Stimulated activated CD8-positive, alpha-beta memory T cell treated with anti-CD3 and anti-CD28 coated beads, Interleukin-4, amount 100 ng/mL, for 48 hours (primary cell): ENCODE results near the gene ACSS3.

Experiments
- DNase-seq: peaks from one replicate; pipeline ENCODE4 v3.0.0-alpha.2; 2020

Gene ACSS3

DNA sequence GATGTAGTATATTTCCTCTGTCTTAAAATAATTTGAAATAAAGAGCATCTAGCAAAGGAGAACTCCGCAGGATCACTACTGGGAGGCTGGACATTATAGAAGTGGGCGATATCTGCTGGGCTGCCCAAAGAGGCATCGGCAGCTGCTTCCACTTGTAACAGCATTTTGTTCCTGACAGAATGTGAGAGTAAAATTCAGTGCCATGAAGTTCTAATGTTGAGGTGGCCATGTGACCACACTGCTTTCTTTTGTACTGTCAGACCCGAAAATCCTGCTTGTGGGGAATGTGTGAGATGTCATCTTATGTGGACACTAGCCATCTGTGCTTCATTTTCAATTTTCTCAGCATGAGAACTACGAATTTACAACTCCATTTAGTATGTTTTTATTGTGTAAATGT lies 151.9 kb downstream of the ACSS3 start:
- DNase-seq = no peak

DNA sequence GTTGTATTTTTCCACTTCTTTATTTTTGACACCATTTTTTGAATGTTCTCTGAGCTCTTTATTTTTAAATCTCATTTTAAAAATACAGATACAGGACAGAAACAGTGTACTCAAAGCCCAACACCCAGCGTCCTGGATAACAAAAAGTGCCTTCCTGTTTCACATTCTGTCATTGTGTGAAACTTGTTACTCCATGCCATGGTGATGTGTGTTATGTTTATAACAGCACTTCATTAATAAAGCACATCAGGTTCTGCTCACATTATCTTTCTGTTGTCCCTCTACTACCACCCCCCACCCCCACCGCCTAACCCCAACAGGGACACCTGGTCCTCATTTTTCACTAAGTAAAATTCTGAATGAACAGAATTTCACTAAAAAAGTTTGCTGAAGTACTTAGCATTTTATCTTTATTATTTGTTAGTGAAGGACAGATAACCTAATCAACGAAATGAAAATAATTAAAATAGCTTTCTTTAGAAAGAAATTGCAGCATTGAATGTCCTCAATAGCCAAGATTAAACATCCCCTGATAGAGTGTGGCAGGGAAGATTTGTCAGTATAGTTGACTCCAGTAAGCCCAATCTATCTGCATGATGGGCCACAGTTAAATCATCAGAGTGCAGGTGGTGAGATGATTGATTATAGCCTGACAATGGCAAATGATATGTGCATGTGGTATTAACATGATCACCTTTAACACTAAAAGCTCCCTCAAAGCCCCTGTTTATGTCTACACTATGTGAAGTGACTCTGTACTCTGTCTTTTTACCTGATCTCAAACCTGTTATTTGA lies 153.9 kb downstream of the ACSS3 start:
- no peak for DNase-seq

GRCh38 chr12:81245458-81245857 lies 167.6 kb downstream of the ACSS3 start:
- no peak for DNase-seq

DNA sequence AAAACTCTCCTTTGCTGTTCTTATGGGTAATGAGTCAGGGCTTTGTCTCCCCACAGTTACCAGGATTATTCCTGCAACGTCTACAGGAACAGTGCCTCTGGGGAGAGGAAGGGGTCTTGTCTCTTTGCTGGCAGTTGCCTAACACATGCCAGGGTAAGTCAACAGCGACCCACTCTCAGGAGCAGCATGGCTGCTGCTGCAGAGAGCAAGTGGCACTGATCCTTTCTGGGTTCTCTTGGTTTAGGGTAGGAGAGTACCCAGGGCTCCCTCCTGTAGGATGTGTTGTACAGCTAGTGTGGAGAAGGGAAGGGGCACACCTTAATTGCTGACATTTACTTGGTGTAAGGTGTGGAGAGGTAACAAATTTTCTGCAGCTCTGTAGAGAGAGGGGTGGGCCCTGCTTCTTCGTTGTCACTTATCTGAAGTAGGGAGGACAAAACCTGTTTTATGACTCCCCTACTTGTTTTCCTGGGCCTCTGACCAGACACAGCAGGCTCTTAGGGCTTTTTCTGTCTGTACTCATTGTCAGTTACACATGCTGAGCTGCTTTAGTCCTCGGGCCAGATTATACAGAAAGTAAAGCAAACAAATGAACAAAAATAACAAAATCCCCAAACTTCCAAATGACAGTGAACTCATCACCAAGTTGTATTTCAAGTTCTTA lies 168.2 kb downstream of the ACSS3 start:
- DNase-seq = no peak

- no peak for DNase-seq
These were observed 172.1 kb downstream of the ACSS3 start for GRCh38 chr12:81249976-81250375.

- DNase-seq = no peak
These were observed 174.3 kb downstream of the ACSS3 start for GRCh38 chr12:81252228-81252627.

GRCh38 chr12:81253360-81253759 lies 175.5 kb downstream of the ACSS3 start:
- DNase-seq = no peak

DNA sequence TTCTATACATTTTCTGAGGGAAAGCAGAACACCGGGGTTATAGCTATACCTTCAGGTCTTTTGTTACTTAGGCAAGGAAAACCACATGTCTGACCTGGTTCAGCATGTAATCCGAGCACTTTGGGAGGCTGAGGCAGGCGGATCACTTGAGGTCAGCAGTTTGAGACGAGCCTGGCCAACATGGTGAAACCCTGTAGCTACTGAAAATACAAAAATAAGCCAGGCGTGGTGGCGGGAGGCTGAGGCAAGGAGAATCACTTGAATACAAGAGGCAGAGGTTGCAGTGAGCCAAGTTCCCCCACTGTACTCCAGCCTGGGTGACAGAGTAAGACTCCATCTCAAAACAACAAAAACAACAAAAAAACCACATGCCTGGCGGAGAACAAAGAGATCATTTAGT lies 177.6 kb downstream of the ACSS3 start:
- no peak for DNase-seq

GRCh38 chr12:81255947-81256346 lies 178.1 kb downstream of the ACSS3 start:
- DNase-seq = no peak

- no peak for DNase-seq
These were observed 180.2 kb downstream of the ACSS3 start for GRCh38 chr12:81257947-81258551.

GRCh38 chr12:81259360-81259759 lies 181.5 kb downstream of the ACSS3 start:
- DNase-seq = no peak

GRCh38 chr12:81261508-81262207 lies 183.8 kb downstream of the ACSS3 start:
- DNase-seq = no peak

DNA sequence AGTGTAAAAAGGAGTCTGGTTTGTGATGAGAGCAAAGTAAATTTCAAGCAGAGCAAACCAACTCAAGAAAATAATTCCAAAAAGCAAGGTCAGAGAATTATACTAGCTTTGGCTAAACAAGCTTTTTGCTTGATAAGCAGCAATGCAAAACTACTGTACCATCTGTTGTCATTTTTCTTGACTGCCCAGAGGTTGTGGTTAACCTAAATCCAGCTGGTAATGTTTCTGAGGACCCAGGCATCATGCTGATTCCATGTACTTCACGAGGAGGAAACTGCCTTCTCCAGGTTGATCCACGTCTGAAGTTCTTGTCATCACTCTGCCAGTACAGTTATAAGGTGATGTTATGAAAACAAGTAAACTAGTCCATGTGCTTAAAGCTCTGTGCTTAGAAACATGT lies 185.2 kb downstream of the ACSS3 start:
- DNase-seq = no peak

GRCh38 chr12:81270385-81270784 lies 192.5 kb downstream of the ACSS3 start:
- DNase-seq = no peak

GRCh38 chr12:81274637-81275529 lies 197.0 kb downstream of the ACSS3 start:
- DNase-seq = no peak

GRCh38 chr12:81284137-81284536 lies 206.3 kb downstream of the ACSS3 start:
- DNase-seq = no peak

DNA sequence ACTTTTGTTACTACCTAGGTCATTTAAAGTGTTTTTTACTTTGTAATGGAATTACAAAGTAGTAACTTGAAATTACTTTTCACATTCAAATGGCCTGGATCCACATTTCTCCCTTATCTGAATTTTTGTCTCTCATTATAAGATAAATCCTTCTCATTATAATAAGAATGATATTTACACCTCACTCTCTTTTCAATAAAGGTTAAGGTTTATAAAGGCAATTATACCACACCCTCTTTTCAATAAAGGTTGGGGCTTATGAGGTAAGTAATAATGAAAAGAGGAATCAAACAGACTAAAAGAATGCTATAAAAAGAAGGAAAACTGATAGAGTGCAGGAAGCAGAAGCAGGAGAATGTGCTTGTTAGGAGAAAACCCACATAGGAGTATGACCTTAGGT lies 210.8 kb downstream of the ACSS3 start:
- DNase-seq = no peak

GRCh38 chr12:81294325-81295190 lies 216.7 kb downstream of the ACSS3 start:
- DNase-seq = no peak

DNA sequence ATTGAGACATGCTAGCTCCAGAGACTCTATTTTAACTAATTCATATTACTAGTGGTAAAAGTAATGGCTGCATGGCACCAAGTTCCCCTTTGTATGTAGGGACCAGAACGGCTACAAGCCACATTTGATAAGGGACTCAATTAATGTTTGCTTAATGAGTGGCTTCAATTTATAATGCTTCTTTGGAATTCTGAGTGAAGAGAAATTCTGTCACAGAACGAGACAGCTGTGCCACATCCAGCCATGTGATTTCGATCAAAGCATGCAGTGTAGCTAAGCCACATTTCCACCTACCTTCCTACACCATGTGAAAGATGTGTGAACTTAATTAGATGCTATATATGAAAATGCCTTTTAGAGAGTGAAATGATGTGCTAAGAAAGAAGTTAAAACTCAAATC lies 217.4 kb downstream of the ACSS3 start:
- DNase-seq = no peak

DNA sequence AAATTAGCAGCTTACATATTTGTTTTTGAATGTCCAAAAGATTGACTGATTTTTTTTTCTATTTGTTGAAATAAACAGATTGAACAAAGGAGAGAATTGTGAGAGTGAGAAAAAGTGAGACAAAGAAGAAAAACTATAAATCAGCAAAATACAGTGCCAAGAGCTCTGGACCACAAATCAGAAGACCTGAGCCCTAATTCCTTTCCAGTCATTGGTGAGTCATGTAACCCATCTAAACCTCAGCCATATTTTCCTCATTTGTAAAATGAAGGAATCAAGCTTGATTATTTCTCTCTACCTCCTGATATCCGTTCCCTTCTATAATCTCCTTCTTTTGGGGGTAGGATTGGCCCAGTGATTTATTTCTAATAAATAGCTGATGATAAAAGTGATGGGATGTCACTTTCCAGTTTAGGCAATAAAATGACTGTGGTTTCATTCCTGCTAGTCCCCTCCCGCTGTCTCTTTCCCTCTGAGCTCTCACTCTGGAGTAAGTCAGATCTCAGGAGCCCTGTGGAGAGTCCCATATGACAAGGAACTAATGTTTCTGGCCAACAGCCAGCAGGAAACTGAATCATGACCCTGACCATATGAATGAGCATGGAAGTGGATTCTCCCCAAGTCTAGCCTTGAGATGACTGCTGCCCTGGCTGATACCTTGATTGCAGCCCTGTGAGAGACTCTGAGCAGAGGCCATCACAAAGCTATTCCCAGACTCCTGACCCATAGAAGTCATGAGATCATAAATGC lies 218.9 kb downstream of the ACSS3 start:
- no peak for DNase-seq

DNA sequence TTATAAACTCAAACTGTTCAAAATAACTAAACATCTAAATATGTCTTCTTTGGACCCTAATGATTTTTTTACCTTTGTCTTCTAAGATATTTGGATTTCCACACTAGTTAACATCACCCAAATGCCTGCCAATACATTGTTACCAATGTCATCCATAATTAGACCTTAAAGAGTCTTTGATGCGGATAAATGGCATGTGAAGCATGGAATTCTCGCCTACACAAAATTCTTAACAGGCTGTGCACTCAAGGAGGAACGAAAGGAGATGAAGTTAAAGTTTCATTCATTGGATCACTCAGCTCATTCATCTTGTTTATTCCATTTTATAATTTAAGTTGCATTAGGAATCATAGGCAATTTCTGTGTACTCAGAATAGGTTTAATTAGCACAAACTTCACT lies 219.7 kb downstream of the ACSS3 start:
- DNase-seq = no peak
